OCI-LY7 (cell line): ENCODE results near the gene HEPACAM2.

Experiments used
- CTCF ChIP-seq: fragments of 200-600 bp; sonication (generic); conservative IDR thresholded peaks from 2 replicates; pipeline ENCODE4 v1.5.1; 2014; ENCODE audit warnings: mild to moderate bottlenecking, antibody characterized with exemption, low read length, moderate library complexity, mixed read lengths
- EZH2phosphoT487 ChIP-seq: fragments of 200-600 bp; sonication (generic); IDR thresholded peaks from 2 replicates; pipeline ENCODE4 v1.6.1; 2018; ENCODE audit warnings: low read depth, borderline replicate concordance, mild to moderate bottlenecking, mixed run types, antibody characterized with exemption, low read length, moderate library complexity, mixed read lengths

GRCh38 chr7:93159490-93159889 lies 66.8 kb downstream of the HEPACAM2 start:
- TF ChIP-seq CTCF = no peak
- TF ChIP-seq EZH2phosphoT487 = no peak
